Aorta (tissue), 5 donors: ENCODE data around the gene TES. TPM values are rescaled to one million over a fixed set of nuclear protein-coding genes. Genes with fewer than 3 reads are reported as not detected.
"Not testable (repeated sequence)": the region's sequence is repeated elsewhere in the genome, so short reads cannot be mapped to it uniquely, and the experiment has no call there.

Source experiments
- ATAC-seq: fragments of 200-7000 bp; cut with Tn5 transposase; one replicate; pipeline ENCODE4 v1.9.1; 2022; ENCODE audit warnings: moderate library complexity; ENCODE audit not compliant: low FRiP score
- DNase-seq, 2 donors: peaks; one replicate each; pipeline ENCODE4 v3.0.0-alpha.2; 2020
- H3K27ac ChIP-seq, 2 donors: one replicate each; pipeline ENCODE4 v1.5.1; 2013; ENCODE audit warnings: low read length in 2 of 2, mild to moderate bottlenecking in 2 of 2, moderate library complexity in 2 of 2, control low read depth in 1 of 2, inconsistent platforms in 1 of 2, low read depth in 1 of 2
- H3K27me3 ChIP-seq, 2 donors: one replicate each; pipeline ENCODE4 v1.6.1; 2013; ENCODE audit warnings: control low read depth in 1 of 2, low read length in 1 of 2, mild to moderate bottlenecking in 1 of 2, moderate library complexity in 1 of 2; ENCODE audit not compliant: insufficient read depth in 2 of 2, control insufficient read depth in 1 of 2
- H3K36me3 ChIP-seq, 2 donors: one replicate each; pipeline ENCODE4 v1.6.1; 2013; ENCODE audit warnings: control low read depth in 1 of 2, low read length in 1 of 2, mild to moderate bottlenecking in 1 of 2; ENCODE audit not compliant: insufficient read depth in 2 of 2, control insufficient read depth in 1 of 2
- H3K4me1 ChIP-seq, 2 donors: one replicate each; pipeline ENCODE4 v1.6.1; 2013; ENCODE audit warnings: low read length in 2 of 2, control low read depth in 1 of 2, mild to moderate bottlenecking in 1 of 2, moderate library complexity in 1 of 2; ENCODE audit not compliant: insufficient read depth in 2 of 2, control insufficient read depth in 1 of 2
- H3K4me3 ChIP-seq, 2 donors: one replicate each; pipeline ENCODE4 v1.5.1; 2013; ENCODE audit warnings: low read length in 2 of 2, control low read depth in 1 of 2, mild to moderate bottlenecking in 1 of 2
- H3K9me3 ChIP-seq: one replicate; pipeline ENCODE4 v1.6.1; 2013; ENCODE audit warnings: mild to moderate bottlenecking, low read length; ENCODE audit not compliant: control insufficient read depth
- WGBS, 2 donors: extraction: QIAGEN DNeasy Blood & Tissue Kit; methylation state at CpG; one replicate each; pipeline ENCODE4 v1.1.7; 2013; 5-methylcytosine and 5-hydroxymethylcytosine counted together
- intact Hi-C, 2 donors: fragments of 100-400 bp; cut with DNase I; formaldehyde crosslinking; loops; one replicate each; pipeline versions ENCODE4 v1.14.2 to v1.15.0; 2022
- polyA plus RNA-seq, 2 donors: library from polyadenylated mRNA; stranded (reverse); fragments of 200-250 nt; gene quantifications; one replicate each; pipeline ENCODE4 v1.2.3, GENCODE V29; 2013
- total RNA-seq, 2 donors: library from RNA; stranded (reverse); fragmentation: NEBNext Ultra II Directional; extraction: Animal tissue kit (Norgen Biotek cat#: 25700); gene quantifications; one replicate each; pipeline ENCODE4 v1.2.1, GENCODE V29; 2021
- donor health status: healthy with polysubstance abuse.
- donor health status: Bipolar disorder and iron deficiency.
- donor health status: DM: no; HTN: no; CAD: no.
- donor health status: DM: no; HTN: no; CAD: no.
- donor health status: DM: yes; HTN: yes; CAD: no.

TES gene
- total and polyA plus RNA-seq, 4 donors: 73.6 to 340 (median 114) TPM

DNA sequence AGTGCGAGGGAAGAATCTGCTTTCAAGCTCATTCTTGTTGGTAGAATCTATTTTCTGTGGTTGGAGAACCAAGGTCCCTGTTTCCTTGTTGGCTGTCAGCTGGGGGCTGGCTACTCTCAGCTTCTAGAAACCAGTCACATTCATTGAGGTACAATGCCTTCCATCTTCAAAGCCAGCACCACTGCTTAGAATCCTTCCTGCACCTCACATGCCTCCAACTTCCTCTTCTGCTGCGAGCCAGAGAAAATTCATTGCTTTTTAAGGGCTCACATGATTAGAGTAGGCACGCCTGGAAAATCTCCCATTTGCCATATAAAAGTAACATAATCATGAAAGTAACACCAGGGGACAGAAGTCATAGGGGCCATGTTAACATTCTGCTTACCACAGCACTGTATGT lies 28.7 kb downstream of the TES start:
- 45 to 48% methylated on average over 3 of the region's 3 CpGs for WGBS, 2 donors
- ATAC-seq: no peak
- H3K27ac ChIP-seq: peak overlapping the region in 1 of 2 donors; percentile 43

DNA sequence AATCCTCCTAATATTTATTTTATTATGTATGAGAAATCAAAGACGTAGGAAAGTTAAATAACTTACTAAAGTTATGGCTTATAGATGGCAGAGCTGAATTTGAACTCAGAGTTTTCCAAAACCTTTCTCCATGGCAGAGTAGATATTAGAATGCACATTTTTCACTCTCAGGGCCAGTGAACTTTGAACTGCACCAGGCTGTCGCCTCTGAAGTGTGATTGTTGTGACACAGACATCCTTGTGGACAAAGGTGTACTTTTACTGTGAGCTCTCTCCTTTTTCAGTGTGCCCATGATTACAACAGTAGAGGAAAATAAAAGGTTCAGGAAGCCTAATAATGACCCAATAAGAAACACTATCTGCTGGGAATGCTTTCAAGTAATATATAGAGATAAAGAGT lies 29.1 kb downstream of the TES start:
- whole genome bisulfite sequencing, 2 donors: 41 to 55% methylated on average over 2 of the region's 2 CpGs
- intact Hi-C loops: loop anchor here in 1 of 2 donors (2.0 kb wide), 1 partner anchor 61 kb away; no protein-coding TSS in a partner anchor
- no peaks in the 10 kb centered on the region for H3K36me3 ChIP-seq
- ATAC-seq (no peak), DNase-seq (no peak)
- H3K4me3 ChIP-seq: no peak overlapping the region
- no peaks in the 10 kb centered on the region for H3K9me3 ChIP-seq
- no peak overlapping the region for H3K27ac ChIP-seq
- no peaks in the 10 kb centered on the region for H3K27me3 ChIP-seq
- H3K4me1 ChIP-seq: peaks cover 0 to 6% of the 10 kb centered on the region in 2 donors

More for the DNA sequence above, 28.7 kb downstream of the TES start:
- H3K27me3 ChIP-seq: no peaks in the 10 kb centered on the region
- H3K4me1 ChIP-seq: peaks cover 0 to 6% of the 10 kb centered on the region in 2 donors
- no peak overlapping the region for H3K4me3 ChIP-seq
- H3K9me3 ChIP-seq: no peaks in the 10 kb centered on the region
- no peak for DNase-seq
- intact Hi-C loops: loop anchor here in 1 of 2 donors (2.0 kb wide), 1 partner anchor 60 kb away; no protein-coding TSS in a partner anchor
- H3K36me3 ChIP-seq: no peaks in the 10 kb centered on the region

DNA sequence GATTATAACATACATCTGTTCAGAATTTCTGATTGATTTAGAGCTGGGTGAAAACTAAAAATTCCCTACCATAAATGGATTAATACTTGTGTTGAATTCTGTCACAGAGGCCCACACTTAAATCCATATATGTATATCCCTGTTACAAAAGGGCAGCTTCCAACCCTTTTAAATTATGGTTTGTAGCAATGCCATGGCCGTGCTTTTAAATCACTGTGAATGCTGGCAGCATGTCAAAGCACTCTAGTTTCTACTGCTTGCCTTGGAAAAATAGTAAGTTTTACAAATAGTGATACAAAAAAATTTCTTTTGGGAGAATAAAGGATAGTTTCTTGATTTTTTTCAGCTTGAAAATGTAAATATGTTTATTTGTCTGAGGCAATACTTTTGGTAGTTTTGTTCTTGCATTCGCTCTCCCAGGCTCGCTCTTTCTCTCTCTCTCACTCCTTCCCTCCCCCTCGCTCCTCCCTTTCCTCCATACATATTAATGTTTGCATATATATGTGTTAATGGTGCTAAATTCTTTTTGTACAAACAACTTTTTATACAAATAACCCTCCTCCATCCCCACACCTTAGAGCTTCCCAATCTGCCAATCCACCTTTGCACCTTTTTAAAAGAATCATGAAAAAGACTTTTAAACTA lies 29.8 kb downstream of the TES start:
- intact Hi-C loops: no loop called here
- H3K36me3 ChIP-seq: no peaks in the 10 kb centered on the region
- DNase-seq (no peak), ATAC-seq (no peak)
- H3K27ac ChIP-seq: no peak overlapping the region
- H3K4me3 ChIP-seq: no peak overlapping the region
- no peaks in the 10 kb centered on the region for H3K9me3 ChIP-seq
- peaks cover 0 to 6% of the 10 kb centered on the region in 2 donors for H3K4me1 ChIP-seq
- no peaks in the 10 kb centered on the region for H3K27me3 ChIP-seq
- 39 to 57% methylated on average over 4 of the region's 4 CpGs for WGBS, 2 donors

DNA sequence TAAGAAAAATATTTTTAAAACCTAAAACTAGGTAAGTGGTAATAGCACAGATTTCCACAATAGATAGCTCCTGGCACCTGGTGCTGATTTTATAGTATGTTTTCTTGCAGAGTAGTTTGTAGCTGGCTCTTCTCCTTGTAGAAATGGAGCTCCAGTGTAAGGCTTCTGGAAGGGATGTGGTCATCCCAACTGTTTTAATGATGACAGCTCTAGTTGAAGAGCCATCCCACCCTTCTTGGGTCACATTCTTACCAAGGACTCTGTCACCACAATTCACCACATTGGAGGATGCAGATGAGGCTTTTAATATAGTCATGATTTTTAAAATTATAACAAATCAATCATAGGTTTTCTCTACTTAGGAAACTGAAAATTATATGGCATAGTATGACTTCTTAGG lies 31.0 kb downstream of the TES start:
- intact Hi-C loops: no loop called here
- ATAC-seq: no peak
- peaks cover under 1 to 6% of the 10 kb centered on the region in 2 donors for H3K4me1 ChIP-seq

DNA sequence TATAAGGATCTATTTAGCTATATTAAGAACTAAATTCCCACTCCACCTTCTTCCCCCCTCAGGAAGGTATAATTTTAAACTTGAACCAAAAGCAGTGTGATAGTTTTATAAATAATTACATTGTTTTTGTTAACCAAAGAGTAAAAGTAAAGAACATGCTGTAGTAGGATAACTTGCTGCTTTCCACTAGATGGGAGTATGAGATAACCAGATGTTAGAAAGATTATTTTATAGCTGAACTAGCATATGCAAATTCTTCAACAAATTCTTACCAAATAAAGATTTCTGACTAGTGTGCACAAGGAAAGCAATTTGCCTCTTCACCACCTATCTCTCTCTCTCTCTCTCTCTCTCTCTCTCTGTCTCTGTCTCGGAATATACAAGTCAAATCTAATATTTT lies 31.8 kb downstream of the TES start:
- no peaks in the 10 kb centered on the region for H3K27me3 ChIP-seq
- H3K27ac ChIP-seq: no peak overlapping the region
- H3K4me1 ChIP-seq: peaks cover 3 to 6% of the 10 kb centered on the region in 2 donors
- no peak for DNase-seq
- WGBS, 2 donors: 32 to 41% methylated on average over 1 of the region's 1 CpG
- H3K36me3 ChIP-seq: peaks cover 0 to 4% of the 10 kb centered on the region in 2 donors
- no peak overlapping the region for H3K4me3 ChIP-seq
- intact Hi-C loops: no loop called here
- no peaks in the 10 kb centered on the region for H3K9me3 ChIP-seq
- ATAC-seq: no peak

More for the DNA sequence above, 31.0 kb downstream of the TES start:
- no peaks in the 10 kb centered on the region for H3K27me3 ChIP-seq
- H3K27ac ChIP-seq: no peak overlapping the region
- H3K9me3 ChIP-seq: no peaks in the 10 kb centered on the region
- peaks cover 0 to 1% of the 10 kb centered on the region in 2 donors for H3K36me3 ChIP-seq
- no peak overlapping the region for H3K4me3 ChIP-seq
- no peak for DNase-seq

DNA sequence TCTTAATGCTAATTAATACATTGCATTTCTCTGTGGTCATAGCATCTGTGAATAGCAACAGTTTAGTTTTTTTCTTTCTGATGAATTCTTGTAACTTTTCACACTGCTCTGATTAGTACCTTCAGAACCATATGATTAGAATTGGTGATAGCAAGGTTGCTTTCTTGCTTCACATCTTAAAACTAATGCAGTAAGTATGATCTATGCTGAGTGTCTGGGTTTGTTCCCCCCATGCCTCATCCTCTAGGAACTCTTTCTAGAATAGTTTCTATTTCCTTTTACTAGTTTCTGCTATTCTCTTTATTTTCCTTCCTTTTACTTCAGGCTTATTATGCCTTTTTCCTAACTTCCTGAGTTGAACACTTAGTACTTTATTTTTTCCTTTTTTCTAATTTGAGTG lies 32.4 kb downstream of the TES start:
- no peak for ATAC-seq
- DNase-seq: no peak
- Histone ChIP-seq H3K9me3 (no peaks in the 10 kb centered on the region), H3K36me3 (peaks cover 0 to 4% of the 10 kb centered on the region in 2 donors), H3K4me1 (peaks cover 3 to 6% of the 10 kb centered on the region in 2 donors), H3K27me3 (no peaks in the 10 kb centered on the region), H3K27ac (no peak overlapping the region), H3K4me3 (no peak overlapping the region)
- intact Hi-C loops: no loop called here

DNA sequence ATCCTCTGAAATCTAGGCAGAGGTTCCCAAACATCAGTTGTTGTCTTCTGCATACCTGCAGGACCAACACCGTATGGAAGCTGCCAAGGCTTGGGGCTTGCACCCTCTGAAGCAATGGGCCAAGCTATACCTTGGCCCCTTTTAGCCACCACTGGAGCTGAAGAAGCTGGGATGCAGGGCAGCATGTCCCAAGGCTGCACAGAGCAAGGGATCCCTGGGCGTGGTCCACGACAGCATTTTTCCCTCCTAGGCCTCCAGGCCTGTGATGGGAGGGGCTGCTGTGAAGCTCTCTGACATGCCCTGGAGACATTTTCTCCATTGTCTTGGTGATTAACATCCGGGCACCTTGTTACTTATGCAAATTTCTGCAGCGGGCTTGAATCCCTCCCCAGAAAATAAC lies 34.5 kb downstream of the TES start:
- ATAC-seq, intact Hi-C loops, H3K4me1 ChIP-seq, H3K27ac ChIP-seq, H3K36me3 ChIP-seq, H3K9me3 ChIP-seq, H3K27me3 ChIP-seq, H3K4me3 ChIP-seq, DNase-seq: not testable (repeated sequence)
- WGBS, 2 donors: 97 to 100% methylated on average over 5 of the region's 5 CpGs

DNA sequence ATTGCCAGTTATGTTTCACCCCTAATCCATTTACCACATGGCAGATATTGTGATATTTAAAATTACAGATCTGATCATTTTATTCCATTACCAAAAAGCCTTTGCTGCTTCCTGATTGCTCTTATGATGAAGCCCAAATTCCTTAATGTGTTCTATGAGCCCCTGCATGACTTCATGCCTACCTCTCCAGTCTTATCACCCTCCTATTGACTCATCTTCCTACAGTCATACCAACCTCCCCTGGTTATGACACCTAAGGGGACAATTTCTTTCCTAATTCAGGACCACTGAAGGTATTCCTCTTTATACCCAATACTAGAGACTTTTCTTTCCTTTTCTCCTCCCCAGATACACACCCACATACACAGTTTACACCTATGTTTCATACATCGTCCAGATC lies 36.0 kb downstream of the TES start:
- intact Hi-C loops: no loop called here
- ATAC-seq (no peak), DNase-seq (no peak)
- 92 to 96% methylated on average over 1 of the region's 1 CpG for WGBS, 2 donors
- Histone ChIP-seq H3K36me3 (peaks cover 2 to 4% of the 10 kb centered on the region in 2 donors), H3K27me3 (no peaks in the 10 kb centered on the region), H3K4me3 (no peak overlapping the region), H3K27ac (no peak overlapping the region), H3K4me1 (peaks cover under 1 to 3% of the 10 kb centered on the region in 2 donors), H3K9me3 (no peaks in the 10 kb centered on the region)

DNA sequence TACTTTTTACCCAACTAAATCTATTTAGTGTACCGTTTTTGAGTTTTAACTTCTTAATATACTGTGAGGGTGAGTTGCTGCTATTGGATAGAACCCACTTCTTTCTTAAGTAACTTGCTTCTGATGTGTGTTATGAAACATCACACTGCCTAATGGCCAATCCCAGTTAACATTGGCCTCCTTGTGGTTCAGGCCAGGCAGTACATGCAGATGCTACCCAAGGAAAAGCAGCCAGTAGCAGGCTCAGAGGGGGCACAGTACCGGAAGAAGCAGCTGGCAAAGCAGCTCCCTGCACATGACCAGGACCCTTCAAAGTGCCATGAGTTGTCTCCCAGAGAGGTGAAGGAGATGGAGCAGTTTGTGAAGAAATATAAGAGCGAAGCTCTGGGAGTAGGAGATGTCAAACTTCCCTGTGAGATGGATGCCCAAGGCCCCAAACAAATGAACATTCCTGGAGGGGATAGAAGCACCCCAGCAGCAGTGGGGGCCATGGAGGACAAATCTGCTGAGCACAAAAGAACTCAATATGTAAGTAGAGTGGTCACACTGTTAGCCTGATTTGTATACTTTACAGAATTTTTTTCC lies 39.7 kb downstream of the TES start:
- H3K36me3 ChIP-seq: peaks cover 4% of the 10 kb centered on the region in 2 donors
- intact Hi-C loops: no loop called here
- DNase-seq (no peak), ATAC-seq (peak; percentile 38)
- WGBS, 2 donors: 69 to 73% methylated on average over 3 of the region's 3 CpGs
- H3K9me3 ChIP-seq: no peaks in the 10 kb centered on the region
- H3K27ac ChIP-seq: no peak overlapping the region
- no peaks in the 10 kb centered on the region for H3K27me3 ChIP-seq
- H3K4me1 ChIP-seq: peaks cover 2 to 3% of the 10 kb centered on the region in 2 donors
- H3K4me3 ChIP-seq: no peak overlapping the region
